BE2C (cell line): ENCODE results near the gene DCTPP1.

Source experiments
- DNase-seq: peaks from one replicate; pipeline ENCODE4 v3.0.0-alpha.2; 2020
- H3K27me3 ChIP-seq: fragments of 250-450 bp; sonication (Bioruptor Pico); 2 replicates; pipeline ENCODE4 v1.5.1; 2020; ENCODE audit warnings: mild to moderate bottlenecking
- H3K36me3 ChIP-seq: fragments of 250-450 bp; sonication (Bioruptor Pico); 2 replicates; pipeline ENCODE4 v1.5.1; 2020; ENCODE audit warnings: mild to moderate bottlenecking
- H3K4me1 ChIP-seq: fragments of 250-450 bp; sonication (Bioruptor Pico); 2 replicates; pipeline ENCODE4 v1.5.1; 2020
- H3K4me3 ChIP-seq: 2 replicates; pipeline ENCODE4 v1.5.1; 2011; ENCODE audit warnings: low read depth, low read length
- H3K9me3 ChIP-seq: fragments of 250-450 bp; sonication (Bioruptor Pico); 2 replicates; pipeline ENCODE4 v1.5.1; 2020
- TF ChIP-seq, protein P1 (sequence below): IDR thresholded peaks from 2 replicates; pipeline ENCODE4 v1.5.1; 2012; ENCODE audit warnings: mild to moderate bottlenecking, low read depth, low read length

Gene DCTPP1

DNA sequence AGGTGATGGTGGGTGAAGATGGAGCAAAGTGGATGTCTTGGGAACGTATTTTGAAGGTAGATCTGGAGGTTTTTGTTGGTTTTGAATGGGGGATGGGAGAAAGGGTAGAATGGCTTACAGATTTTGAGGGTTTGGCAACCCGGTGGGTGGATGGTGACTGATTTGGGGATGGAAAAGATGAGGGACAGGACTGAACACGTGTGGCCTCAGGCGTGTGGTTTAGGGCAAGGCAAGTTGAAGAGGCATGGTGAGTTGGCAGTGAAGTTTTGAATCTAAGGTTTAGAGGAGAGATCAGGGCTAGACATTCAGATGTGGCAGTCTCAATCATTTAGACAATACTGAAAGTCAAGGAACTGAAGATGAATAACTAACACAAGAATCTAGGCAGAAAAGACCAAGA, 5.0 kb upstream of the DCTPP1 start:
- Histone ChIP-seq H3K4me3 (no peak overlapping the region), H3K4me1 (no peaks in the 10 kb centered on the region; the same call in 1 of the 2 replicates), H3K36me3 (no peaks in the 10 kb centered on the region), H3K9me3 (no peaks in the 10 kb centered on the region), H3K27me3 (no peaks in the 10 kb centered on the region)
- TF ChIP-seq, protein P1, sequence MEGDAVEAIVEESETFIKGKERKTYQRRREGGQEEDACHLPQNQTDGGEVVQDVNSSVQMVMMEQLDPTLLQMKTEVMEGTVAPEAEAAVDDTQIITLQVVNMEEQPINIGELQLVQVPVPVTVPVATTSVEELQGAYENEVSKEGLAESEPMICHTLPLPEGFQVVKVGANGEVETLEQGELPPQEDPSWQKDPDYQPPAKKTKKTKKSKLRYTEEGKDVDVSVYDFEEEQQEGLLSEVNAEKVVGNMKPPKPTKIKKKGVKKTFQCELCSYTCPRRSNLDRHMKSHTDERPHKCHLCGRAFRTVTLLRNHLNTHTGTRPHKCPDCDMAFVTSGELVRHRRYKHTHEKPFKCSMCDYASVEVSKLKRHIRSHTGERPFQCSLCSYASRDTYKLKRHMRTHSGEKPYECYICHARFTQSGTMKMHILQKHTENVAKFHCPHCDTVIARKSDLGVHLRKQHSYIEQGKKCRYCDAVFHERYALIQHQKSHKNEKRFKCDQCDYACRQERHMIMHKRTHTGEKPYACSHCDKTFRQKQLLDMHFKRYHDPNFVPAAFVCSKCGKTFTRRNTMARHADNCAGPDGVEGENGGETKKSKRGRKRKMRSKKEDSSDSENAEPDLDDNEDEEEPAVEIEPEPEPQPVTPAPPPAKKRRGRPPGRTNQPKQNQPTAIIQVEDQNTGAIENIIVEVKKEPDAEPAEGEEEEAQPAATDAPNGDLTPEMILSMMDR = no peak
- no peak for DNase-seq

DNA sequence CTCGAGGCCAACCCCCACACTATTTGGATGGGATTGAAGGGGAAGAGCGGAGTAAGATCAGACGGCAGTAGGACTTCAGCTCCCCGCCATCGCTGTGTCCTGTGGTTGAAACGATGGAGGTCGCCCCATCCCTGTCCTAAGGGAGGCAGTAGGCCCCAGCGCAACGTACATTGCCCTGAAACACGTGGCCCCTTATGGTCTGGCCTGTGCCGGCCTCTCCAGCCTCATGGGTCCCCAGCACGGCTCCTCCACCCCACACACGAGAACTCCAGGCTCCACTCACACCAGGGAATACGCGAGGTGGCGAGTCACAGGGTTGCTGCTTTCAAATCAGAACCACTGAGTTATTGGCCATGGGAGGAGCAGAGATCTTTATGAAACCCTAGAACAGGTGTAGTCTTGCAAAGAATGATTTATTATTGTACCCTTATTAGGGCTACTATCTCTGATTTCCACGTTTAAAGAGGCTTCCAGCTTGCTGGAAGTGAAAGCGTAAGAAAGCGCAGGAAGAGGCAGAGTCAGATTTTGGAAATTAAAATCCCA, 669 bp upstream of the DCTPP1 start:
- DNase-seq = peak; percentile 53
- TF ChIP-seq, protein P1 = no peak
- peak overlapping the region; percentile 2; the same call in 1 of the 2 replicates for H3K4me3 ChIP-seq

DNA sequence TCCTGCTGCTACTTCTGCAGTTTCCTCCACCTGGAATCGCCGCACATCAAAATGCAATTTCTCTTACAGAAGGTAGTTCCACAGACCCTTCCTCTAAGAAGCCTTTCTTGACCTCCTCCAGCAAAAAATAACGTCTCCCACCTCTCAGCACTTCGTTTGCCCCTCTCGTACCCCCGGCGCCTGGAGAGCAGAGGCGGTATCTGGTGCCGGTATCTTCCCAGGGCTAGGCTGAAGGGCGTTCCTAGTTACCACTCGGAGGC, 482 bp downstream of the DCTPP1 start:
- Histone ChIP-seq H3K27me3 (no peaks in the 10 kb centered on the region), H3K36me3 (peaks cover 40% of the 10 kb centered on the region), H3K4me1 (no peaks in the 10 kb centered on the region; the same call in 1 of the 2 replicates), H3K9me3 (no peaks in the 10 kb centered on the region), H3K4me3 (peak overlapping the region; percentile 66)
- TF ChIP-seq, protein P1 = no peak
- DNase-seq = no peak

More for the DNA sequence above, 669 bp upstream of the DCTPP1 start:
- Histone ChIP-seq H3K9me3 (no peaks in the 10 kb centered on the region), H3K27me3 (no peaks in the 10 kb centered on the region), H3K4me1 (no peaks in the 10 kb centered on the region; the same call in 1 of the 2 replicates), H3K36me3 (peaks cover 29% of the 10 kb centered on the region)

DNA sequence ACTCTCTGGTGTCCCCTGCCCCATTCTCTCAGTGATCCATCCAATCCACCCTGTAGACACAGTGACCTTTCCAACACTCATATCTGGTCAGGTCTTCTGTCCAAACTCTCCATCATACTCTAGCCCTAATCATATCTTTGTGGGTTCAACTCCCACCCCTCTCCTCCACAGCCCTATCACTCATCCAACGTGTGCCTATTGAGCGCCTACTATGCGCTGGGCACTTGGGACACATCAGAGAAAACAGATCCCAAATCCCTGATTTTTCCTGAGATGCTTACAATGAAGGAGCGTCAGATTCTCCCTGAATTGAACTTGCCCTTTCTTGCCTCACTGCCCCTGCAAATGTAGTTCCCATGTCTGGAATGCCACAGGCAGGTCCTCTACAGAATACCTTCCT, 1.8 kb downstream of the DCTPP1 start:
- DNase-seq = no peak

DNA sequence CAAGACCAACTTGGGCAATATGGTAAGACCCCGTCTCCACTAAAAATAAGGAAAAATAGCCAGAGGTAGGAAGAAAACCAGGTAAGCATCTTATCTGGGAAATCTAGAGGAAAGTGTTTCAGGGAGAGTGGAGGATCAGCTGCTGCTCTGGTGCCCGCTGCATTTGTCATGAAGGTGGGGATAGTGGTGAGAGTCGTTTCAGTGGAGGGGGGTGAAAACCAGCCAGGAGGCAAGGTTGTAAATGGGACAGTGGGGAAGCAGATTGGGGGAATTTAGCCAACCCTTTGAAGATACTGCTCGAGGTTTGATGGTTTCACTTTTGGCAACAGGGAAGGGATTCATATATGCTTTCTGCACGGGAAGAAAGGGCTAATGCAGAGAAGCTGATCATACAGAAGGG, 8.8 kb downstream of the DCTPP1 start:
- DNase-seq = no peak
- Histone ChIP-seq H3K27me3 (no peaks in the 10 kb centered on the region), H3K4me1 (peaks cover 3% of the 10 kb centered on the region; the same call in 1 of the 2 replicates), H3K36me3 (peaks cover 50% of the 10 kb centered on the region), H3K4me3 (no peak overlapping the region), H3K9me3 (no peaks in the 10 kb centered on the region)
- TF ChIP-seq, protein P1 = no peak

More for the DNA sequence above, 1.8 kb downstream of the DCTPP1 start:
- TF ChIP-seq, protein P1 = no peak
- Histone ChIP-seq H3K36me3 (peaks cover 53% of the 10 kb centered on the region), H3K9me3 (no peaks in the 10 kb centered on the region), H3K4me3 (no peak overlapping the region), H3K4me1 (no peaks in the 10 kb centered on the region; the same call in 1 of the 2 replicates), H3K27me3 (no peaks in the 10 kb centered on the region)

DNA sequence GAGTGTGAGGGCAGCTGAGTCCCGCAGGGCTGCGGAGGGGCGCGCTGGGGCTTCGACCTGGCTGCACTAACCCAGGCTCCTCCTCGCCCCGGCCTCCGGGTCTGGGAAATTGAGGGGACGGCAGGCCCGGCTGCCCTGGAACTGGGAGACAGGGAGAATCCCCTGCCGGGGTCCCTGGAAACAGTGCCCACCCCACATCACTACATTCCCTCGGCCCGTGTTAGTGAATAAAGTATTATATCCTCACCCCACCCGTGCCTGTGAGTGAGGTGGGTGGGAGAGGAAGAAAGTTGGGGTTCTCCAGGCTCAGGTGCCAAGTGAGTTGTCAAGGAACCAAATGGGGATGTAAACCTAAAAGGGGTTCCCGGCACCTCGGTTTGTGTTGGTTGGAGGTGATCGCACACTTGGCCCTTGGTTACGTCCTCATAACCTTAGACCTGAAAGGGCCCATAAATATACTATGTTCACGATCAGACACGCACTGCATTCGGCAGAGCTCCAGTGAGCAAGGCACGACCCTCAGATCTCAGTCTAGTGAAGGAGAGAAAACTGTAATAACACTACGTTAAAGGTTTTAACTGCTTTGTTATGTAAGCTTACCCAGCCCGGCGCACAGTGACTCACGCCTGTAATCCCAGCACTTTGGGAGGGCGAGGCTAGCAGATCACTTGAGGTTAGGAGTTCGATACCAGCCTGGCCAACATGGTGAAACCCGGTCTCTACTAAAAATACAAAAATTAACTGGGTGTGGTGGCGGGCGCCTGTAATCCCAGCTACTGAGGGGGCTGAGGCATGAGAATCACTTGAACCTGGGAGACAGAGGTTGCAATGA, 11.3 kb downstream of the DCTPP1 start:
- Histone ChIP-seq H3K4me3 (peak overlapping the region; percentile 59), H3K4me1 (peaks cover 3% of the 10 kb centered on the region; the same call in 1 of the 2 replicates), H3K9me3 (no peaks in the 10 kb centered on the region), H3K27me3 (no peaks in the 10 kb centered on the region), H3K36me3 (peaks cover 28% of the 10 kb centered on the region)
- TF ChIP-seq, protein P1 = no peak
- no peak for DNase-seq
